GM12878 (cell line): ENCODE data around the gene NEK7. TPM values are rescaled to one million over a fixed set of nuclear protein-coding genes. Genes with fewer than 3 reads are reported as not detected.

Experiments used
- ATF7 ChIP-seq: fragments of 450-650 bp; IDR thresholded peaks from 2 replicates; pipeline ENCODE4 v1.6.1; 2016; ENCODE audit warnings: low read depth, mild to moderate bottlenecking
- BMI1 ChIP-seq: fragments of 450-650 bp; IDR thresholded peaks from 2 replicates; pipeline ENCODE4 v1.6.1; 2016; ENCODE audit warnings: mild to moderate bottlenecking, moderate library complexity, borderline replicate concordance
- HCFC1 ChIP-seq: fragments of 150-350 bp; IDR thresholded peaks from 2 replicates; pipeline ENCODE4 v1.6.1; 2014; ENCODE audit warnings: low read length
- HDAC6 ChIP-seq: fragments of 200-600 bp; sonication (generic); IDR thresholded peaks from one replicate; pipeline ENCODE4 v1.8.0; 2017; ENCODE audit warnings: antibody characterized with exemption; ENCODE audit not compliant: unreplicated experiment
- HDGF ChIP-seq: fragments of 450-650 bp; IDR thresholded peaks from 2 replicates; pipeline ENCODE4 v1.6.1; 2016; ENCODE audit warnings: antibody characterized with exemption
- IRF4 ChIP-seq: IDR thresholded peaks from 2 replicates; pipeline ENCODE4 v1.6.1; 2011; ENCODE audit warnings: low read depth, low read length
- KDM1A ChIP-seq: fragments of 200-600 bp; sonication (generic); IDR thresholded peaks from 2 replicates; pipeline ENCODE4 v1.6.1; 2016; ENCODE audit warnings: borderline replicate concordance
- LARP7 ChIP-seq: fragments of 450-650 bp; IDR thresholded peaks from 2 replicates; pipeline ENCODE4 v1.6.1; 2017; ENCODE audit warnings: mild to moderate bottlenecking
- NR2C1 ChIP-seq: fragments of 450-650 bp; IDR thresholded peaks from 2 replicates; pipeline ENCODE4 v1.6.1; 2017; ENCODE audit warnings: antibody characterized with exemption, mild to moderate bottlenecking, moderate library complexity
- NRF1 ChIP-seq: conservative IDR thresholded peaks from 2 replicates; pipeline ENCODE4 v1.6.1; 2011; ENCODE audit warnings: mild to moderate bottlenecking, low read depth, low read length, improper control_type of control experiment
- POLR2A ChIP-seq: IDR thresholded peaks from 2 replicates; pipeline ENCODE4 v1.6.1; 2011; ENCODE audit warnings: low read depth, mild to moderate bottlenecking, low read length
- POLR2AphosphoS2 ChIP-seq: IDR thresholded peaks from 2 replicates; pipeline ENCODE4 v1.6.1; 2011; ENCODE audit warnings: low read depth, mild to moderate bottlenecking, low read length, improper control_type of control experiment, moderate library complexity
- RAD21 ChIP-seq: IDR thresholded peaks from 2 replicates; pipeline ENCODE4 v1.6.1; 2011; ENCODE audit warnings: mild to moderate bottlenecking, low read depth, low read length, moderate library complexity; ENCODE audit not compliant: insufficient read depth
- RELA ChIP-seq: fragments of 450-650 bp; IDR thresholded peaks from 2 replicates; pipeline ENCODE4 v1.8.0; 2014; ENCODE audit warnings: borderline replicate concordance; ENCODE audit not compliant: partially characterized antibody
- STAT3 ChIP-seq: IDR thresholded peaks from 2 replicates; pipeline ENCODE4 v1.6.1; 2011; ENCODE audit warnings: low read depth, low read length, improper control_type of control experiment
- ZNF384 ChIP-seq: IDR thresholded peaks from 2 replicates; pipeline ENCODE4 v1.6.1; 2012; ENCODE audit warnings: low read depth, mild to moderate bottlenecking, low read length, improper control_type of control experiment, borderline replicate concordance
- polyA plus RNA-seq, 11 experiments: library from polyadenylated mRNA; depleted of rRNA in 4 of 11; unstranded in 6 of 11; stranded (reverse) in 5 of 11; fragments of >200 nt; fragmentation: Nextera tagmentation in 4 of 11; fragmentation: Illumina TruSeq in 1 of 11; extraction: Ambion mirVana in 4 of 11; extraction: Trizol in 1 of 11; gene quantifications; 1 replicate in 1 of 11; 2 replicates in 10 of 11; pipeline versions ENCODE4 v1.2.1 to v1.2.3, GENCODE V29; 2011 to 2016; ENCODE audit warnings: inconsistent platforms in 2 of 11, missing spikeins in 2 of 11, low read depth in 1 of 11
- total RNA-seq, 4 experiments: library from RNA; depleted of rRNA in 3 of 4; stranded (reverse); fragments of >200 nt in 3 of 4; fragmentation: Illumina TruSeq in 1 of 4; extraction: Trizol in 1 of 4; gene quantifications; 2 replicates each; pipeline versions ENCODE4 v1.2.1 to v1.2.3, GENCODE V29; 2013 to 2021
- TF ChIP-seq, protein P1 (sequence below): fragments of 450-650 bp; formaldehyde crosslinking; IDR thresholded peaks from 2 replicates; pipeline ENCODE4 v1.5.0; 2022; ENCODE audit warnings: mild to moderate bottlenecking, missing genetic modification characterization
- TF ChIP-seq, protein P2 (sequence below): fragments of 150-350 bp; IDR thresholded peaks from 2 replicates; pipeline ENCODE4 v1.6.1; 2016; ENCODE audit warnings: low read depth, low read length
- TF ChIP-seq, protein P3 (sequence below): fragments of 450-650 bp; IDR thresholded peaks from 2 replicates; pipeline ENCODE4 v1.6.1; 2017; ENCODE audit warnings: mild to moderate bottlenecking, low read depth, inconsistent platforms; ENCODE audit not compliant: poor library complexity, severe bottlenecking
- TF ChIP-seq, protein P4 (sequence below): IDR thresholded peaks from 2 replicates; pipeline ENCODE4 v1.6.1; 2011; ENCODE audit warnings: low read depth, low read length, improper control_type of control experiment, borderline replicate concordance
- TF ChIP-seq, protein P5 (sequence below): fragments of 450-650 bp; IDR thresholded peaks from 2 replicates; pipeline ENCODE4 v1.6.1; 2014; ENCODE audit warnings: mild to moderate bottlenecking

NEK7 gene
- total and polyA plus RNA-seq, 10 of the 15 experiments (the other 5 are each of a cell fraction or from before 2014, with no cell fraction given) = 9.4 to 77.7 (median 24.0) TPM

GRCh38 chr1:198156745-198157240 is at the start of gene NEK7 (continued):
- TF ChIP-seq, protein P1, sequence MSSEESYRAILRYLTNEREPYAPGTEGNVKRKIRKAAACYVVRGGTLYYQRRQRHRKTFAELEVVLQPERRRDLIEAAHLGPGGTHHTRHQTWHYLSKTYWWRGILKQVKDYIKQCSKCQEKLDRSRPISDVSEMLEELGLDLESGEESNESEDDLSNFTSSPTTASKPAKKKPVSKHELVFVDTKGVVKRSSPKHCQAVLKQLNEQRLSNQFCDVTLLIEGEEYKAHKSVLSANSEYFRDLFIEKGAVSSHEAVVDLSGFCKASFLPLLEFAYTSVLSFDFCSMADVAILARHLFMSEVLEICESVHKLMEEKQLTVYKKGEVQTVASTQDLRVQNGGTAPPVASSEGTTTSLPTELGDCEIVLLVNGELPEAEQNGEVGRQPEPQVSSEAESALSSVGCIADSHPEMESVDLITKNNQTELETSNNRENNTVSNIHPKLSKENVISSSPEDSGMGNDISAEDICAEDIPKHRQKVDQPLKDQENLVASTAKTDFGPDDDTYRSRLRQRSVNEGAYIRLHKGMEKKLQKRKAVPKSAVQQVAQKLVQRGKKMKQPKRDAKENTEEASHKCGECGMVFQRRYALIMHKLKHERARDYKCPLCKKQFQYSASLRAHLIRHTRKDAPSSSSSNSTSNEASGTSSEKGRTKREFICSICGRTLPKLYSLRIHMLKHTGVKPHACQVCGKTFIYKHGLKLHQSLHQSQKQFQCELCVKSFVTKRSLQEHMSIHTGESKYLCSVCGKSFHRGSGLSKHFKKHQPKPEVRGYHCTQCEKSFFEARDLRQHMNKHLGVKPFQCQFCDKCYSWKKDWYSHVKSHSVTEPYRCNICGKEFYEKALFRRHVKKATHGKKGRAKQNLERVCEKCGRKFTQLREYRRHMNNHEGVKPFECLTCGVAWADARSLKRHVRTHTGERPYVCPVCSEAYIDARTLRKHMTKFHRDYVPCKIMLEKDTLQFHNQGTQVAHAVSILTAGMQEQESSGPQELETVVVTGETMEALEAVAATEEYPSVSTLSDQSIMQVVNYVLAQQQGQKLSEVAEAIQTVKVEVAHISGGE (CRISPR knock-in tag) = no peak
- TF ChIP-seq RAD21 (no peak), HDAC6 (no peak), HCFC1 (no peak), LARP7 (peak; percentile 99), POLR2A (peak; percentile 83), RELA (no peak), NR2C1 (0 out of 2 replicates have a peak, but pooled peaks have one; percentile 15), POLR2AphosphoS2 (no peak; the same call in 1 of the 2 replicates), ATF7 (no peak), STAT3 (no peak), HDGF (no peak), IRF4 (no peak), ZNF384 (no peak), KDM1A (no peak), BMI1 (no peak), NRF1 (no peak)
- TF ChIP-seq, protein P2, sequence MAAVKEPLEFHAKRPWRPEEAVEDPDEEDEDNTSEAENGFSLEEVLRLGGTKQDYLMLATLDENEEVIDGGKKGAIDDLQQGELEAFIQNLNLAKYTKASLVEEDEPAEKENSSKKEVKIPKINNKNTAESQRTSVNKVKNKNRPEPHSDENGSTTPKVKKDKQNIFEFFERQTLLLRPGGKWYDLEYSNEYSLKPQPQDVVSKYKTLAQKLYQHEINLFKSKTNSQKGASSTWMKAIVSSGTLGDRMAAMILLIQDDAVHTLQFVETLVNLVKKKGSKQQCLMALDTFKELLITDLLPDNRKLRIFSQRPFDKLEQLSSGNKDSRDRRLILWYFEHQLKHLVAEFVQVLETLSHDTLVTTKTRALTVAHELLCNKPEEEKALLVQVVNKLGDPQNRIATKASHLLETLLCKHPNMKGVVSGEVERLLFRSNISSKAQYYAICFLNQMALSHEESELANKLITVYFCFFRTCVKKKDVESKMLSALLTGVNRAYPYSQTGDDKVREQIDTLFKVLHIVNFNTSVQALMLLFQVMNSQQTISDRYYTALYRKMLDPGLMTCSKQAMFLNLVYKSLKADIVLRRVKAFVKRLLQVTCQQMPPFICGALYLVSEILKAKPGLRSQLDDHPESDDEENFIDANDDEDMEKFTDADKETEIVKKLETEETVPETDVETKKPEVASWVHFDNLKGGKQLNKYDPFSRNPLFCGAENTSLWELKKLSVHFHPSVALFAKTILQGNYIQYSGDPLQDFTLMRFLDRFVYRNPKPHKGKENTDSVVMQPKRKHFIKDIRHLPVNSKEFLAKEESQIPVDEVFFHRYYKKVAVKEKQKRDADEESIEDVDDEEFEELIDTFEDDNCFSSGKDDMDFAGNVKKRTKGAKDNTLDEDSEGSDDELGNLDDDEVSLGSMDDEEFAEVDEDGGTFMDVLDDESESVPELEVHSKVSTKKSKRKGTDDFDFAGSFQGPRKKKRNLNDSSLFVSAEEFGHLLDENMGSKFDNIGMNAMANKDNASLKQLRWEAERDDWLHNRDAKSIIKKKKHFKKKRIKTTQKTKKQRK = no peak
- TF ChIP-seq, protein P3, sequence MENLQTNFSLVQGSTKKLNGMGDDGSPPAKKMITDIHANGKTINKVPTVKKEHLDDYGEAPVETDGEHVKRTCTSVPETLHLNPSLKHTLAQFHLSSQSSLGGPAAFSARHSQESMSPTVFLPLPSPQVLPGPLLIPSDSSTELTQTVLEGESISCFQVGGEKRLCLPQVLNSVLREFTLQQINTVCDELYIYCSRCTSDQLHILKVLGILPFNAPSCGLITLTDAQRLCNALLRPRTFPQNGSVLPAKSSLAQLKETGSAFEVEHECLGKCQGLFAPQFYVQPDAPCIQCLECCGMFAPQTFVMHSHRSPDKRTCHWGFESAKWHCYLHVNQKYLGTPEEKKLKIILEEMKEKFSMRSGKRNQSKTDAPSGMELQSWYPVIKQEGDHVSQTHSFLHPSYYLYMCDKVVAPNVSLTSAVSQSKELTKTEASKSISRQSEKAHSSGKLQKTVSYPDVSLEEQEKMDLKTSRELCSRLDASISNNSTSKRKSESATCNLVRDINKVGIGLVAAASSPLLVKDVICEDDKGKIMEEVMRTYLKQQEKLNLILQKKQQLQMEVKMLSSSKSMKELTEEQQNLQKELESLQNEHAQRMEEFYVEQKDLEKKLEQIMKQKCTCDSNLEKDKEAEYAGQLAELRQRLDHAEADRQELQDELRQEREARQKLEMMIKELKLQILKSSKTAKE = no peak
- TF ChIP-seq, protein P4, sequence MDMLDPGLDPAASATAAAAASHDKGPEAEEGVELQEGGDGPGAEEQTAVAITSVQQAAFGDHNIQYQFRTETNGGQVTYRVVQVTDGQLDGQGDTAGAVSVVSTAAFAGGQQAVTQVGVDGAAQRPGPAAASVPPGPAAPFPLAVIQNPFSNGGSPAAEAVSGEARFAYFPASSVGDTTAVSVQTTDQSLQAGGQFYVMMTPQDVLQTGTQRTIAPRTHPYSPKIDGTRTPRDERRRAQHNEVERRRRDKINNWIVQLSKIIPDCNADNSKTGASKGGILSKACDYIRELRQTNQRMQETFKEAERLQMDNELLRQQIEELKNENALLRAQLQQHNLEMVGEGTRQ = no peak
- TF ChIP-seq, protein P5, sequence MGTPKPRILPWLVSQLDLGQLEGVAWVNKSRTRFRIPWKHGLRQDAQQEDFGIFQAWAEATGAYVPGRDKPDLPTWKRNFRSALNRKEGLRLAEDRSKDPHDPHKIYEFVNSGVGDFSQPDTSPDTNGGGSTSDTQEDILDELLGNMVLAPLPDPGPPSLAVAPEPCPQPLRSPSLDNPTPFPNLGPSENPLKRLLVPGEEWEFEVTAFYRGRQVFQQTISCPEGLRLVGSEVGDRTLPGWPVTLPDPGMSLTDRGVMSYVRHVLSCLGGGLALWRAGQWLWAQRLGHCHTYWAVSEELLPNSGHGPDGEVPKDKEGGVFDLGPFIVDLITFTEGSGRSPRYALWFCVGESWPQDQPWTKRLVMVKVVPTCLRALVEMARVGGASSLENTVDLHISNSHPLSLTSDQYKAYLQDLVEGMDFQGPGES = no peak
